Activated T-cell treated with anti-CD3 and anti-CD28 coated beads, Interleukin-2, amount 50 U/mL, for 4 hours (primary cell): ENCODE measurements around the gene GCA. TPM values are rescaled to one million over a fixed set of nuclear protein-coding genes. Genes with fewer than 3 reads are reported as not detected.
A peak's percentile ranks its signal among the peaks of the same experiment; 100 is the strongest.

Experiments
- ATAC-seq, 2 donors: fragments of 200-7000 bp; cut with Tn5 transposase; one replicate each; pipeline ENCODE4 v1.10.0; 2021
- DNase-seq: peaks from one replicate; pipeline ENCODE4 v3.0.0-alpha.2; 2020
- H3K27me3 Mint-ChIP-seq: one replicate; pipeline ENCODE4 v1.8.0; 2021; ENCODE audit warnings: low read depth, mixed read lengths
- H3K36me3 Mint-ChIP-seq: one replicate; pipeline ENCODE4 v1.8.0; 2022; ENCODE audit warnings: mixed read lengths; ENCODE audit not compliant: insufficient read depth
- H3K4me1 Mint-ChIP-seq: one replicate; pipeline ENCODE4 v1.8.0; 2021; ENCODE audit warnings: low read depth, mixed read lengths
- H3K4me3 Mint-ChIP-seq: one replicate; pipeline ENCODE4 v1.8.0; 2021; ENCODE audit warnings: mild to moderate bottlenecking, moderate library complexity, mixed read lengths
- H3K9me3 Mint-ChIP-seq: one replicate; pipeline ENCODE4 v1.8.0; 2021; ENCODE audit warnings: mixed read lengths
- total RNA-seq, 3 donors: library from RNA; stranded (reverse); gene quantifications; one replicate each; pipeline ENCODE4 v1.2.1, GENCODE V29; 2021

Gene GCA
- total RNA-seq, 3 donors from 2014 or later = 11.1 to 13.0 (median 11.8) TPM

- DNase-seq (no peak), ATAC-seq (no peak)
- peak overlapping the region; percentile 83 for H3K4me3 Mint-ChIP-seq
- H3K36me3 Mint-ChIP-seq = peaks cover 3% of the 10 kb centered on the region
- H3K27me3 Mint-ChIP-seq = no peaks in the 10 kb centered on the region
- H3K4me1 Mint-ChIP-seq = peaks cover 11% of the 10 kb centered on the region
- no peaks in the 10 kb centered on the region for H3K9me3 Mint-ChIP-seq
Measured at GRCh38 chr2:162344617-162344950, 652 bp downstream of the GCA start.

GRCh38 chr2:162365392-162365791 is 21.5 kb downstream of the GCA start:
- no peak for DNase-seq
- no peak for ATAC-seq
- Mint-ChIP-seq H3K27me3 (no peaks in the 10 kb centered on the region), H3K4me3 (no peak overlapping the region), H3K36me3 (no peaks in the 10 kb centered on the region), H3K9me3 (no peaks in the 10 kb centered on the region), H3K4me1 (no peaks in the 10 kb centered on the region)

- no peaks in the 10 kb centered on the region for H3K36me3 Mint-ChIP-seq
- no peaks in the 10 kb centered on the region for H3K4me1 Mint-ChIP-seq
- H3K4me3 Mint-ChIP-seq = no peak overlapping the region
- ATAC-seq = no peak
- no peaks in the 10 kb centered on the region for H3K27me3 Mint-ChIP-seq
- H3K9me3 Mint-ChIP-seq = no peaks in the 10 kb centered on the region
- DNase-seq = no peak
Measured at GRCh38 chr2:162368494-162368893, 24.6 kb downstream of the GCA start.

GRCh38 chr2:162369551-162369950 is 25.6 kb downstream of the GCA start:
- no peak for ATAC-seq

GRCh38 chr2:162370931-162371330 is 27.0 kb downstream of the GCA start:
- no peak for DNase-seq
- no peaks in the 10 kb centered on the region for H3K4me1 Mint-ChIP-seq
- no peaks in the 10 kb centered on the region for H3K36me3 Mint-ChIP-seq

More at GRCh38 chr2:162369551-162369950, 25.6 kb downstream of the GCA start:
- Mint-ChIP-seq H3K9me3 (no peaks in the 10 kb centered on the region), H3K4me1 (no peaks in the 10 kb centered on the region), H3K36me3 (no peaks in the 10 kb centered on the region), H3K27me3 (no peaks in the 10 kb centered on the region), H3K4me3 (no peak overlapping the region)
- DNase-seq = no peak

GRCh38 chr2:162372818-162373217 is 28.9 kb downstream of the GCA start:
- Mint-ChIP-seq H3K4me3 (no peak overlapping the region), H3K27me3 (peaks cover 4% of the 10 kb centered on the region), H3K4me1 (no peaks in the 10 kb centered on the region), H3K36me3 (no peaks in the 10 kb centered on the region), H3K9me3 (no peaks in the 10 kb centered on the region)
- no peak for ATAC-seq
- no peak for DNase-seq

More at GRCh38 chr2:162370931-162371330, 27.0 kb downstream of the GCA start:
- no peak for ATAC-seq
- Mint-ChIP-seq H3K9me3 (no peaks in the 10 kb centered on the region), H3K4me3 (no peak overlapping the region), H3K27me3 (peaks cover 4% of the 10 kb centered on the region)

GRCh38 chr2:162379719-162380580 is 36.0 kb downstream of the GCA start:
- Mint-ChIP-seq H3K36me3 (no peaks in the 10 kb centered on the region), H3K4me1 (no peaks in the 10 kb centered on the region), H3K9me3 (no peaks in the 10 kb centered on the region), H3K4me3 (peak overlapping the region; percentile 30), H3K27me3 (peaks cover 18% of the 10 kb centered on the region)
- no peak for DNase-seq
- ATAC-seq = no peak

GRCh38 chr2:162381851-162382250 is 37.9 kb downstream of the GCA start:
- ATAC-seq (no peak), DNase-seq (no peak)
- Mint-ChIP-seq H3K9me3 (no peaks in the 10 kb centered on the region), H3K4me1 (no peaks in the 10 kb centered on the region), H3K4me3 (no peak overlapping the region), H3K36me3 (no peaks in the 10 kb centered on the region), H3K27me3 (peaks cover 17% of the 10 kb centered on the region)

- Mint-ChIP-seq H3K9me3 (no peaks in the 10 kb centered on the region), H3K4me3 (no peak overlapping the region), H3K27me3 (peaks cover 17% of the 10 kb centered on the region), H3K36me3 (no peaks in the 10 kb centered on the region), H3K4me1 (no peaks in the 10 kb centered on the region)
- DNase-seq (no peak), ATAC-seq (no peak)
Measured at GRCh38 chr2:162382278-162382677, 38.3 kb downstream of the GCA start.

- H3K27me3 Mint-ChIP-seq = peaks cover 9% of the 10 kb centered on the region
- H3K4me3 Mint-ChIP-seq = no peak overlapping the region
- no peaks in the 10 kb centered on the region for H3K36me3 Mint-ChIP-seq
- ATAC-seq = no peak
- no peaks in the 10 kb centered on the region for H3K4me1 Mint-ChIP-seq
- H3K9me3 Mint-ChIP-seq = no peaks in the 10 kb centered on the region
- no peak for DNase-seq
Measured at GRCh38 chr2:162385536-162385935, 41.6 kb downstream of the GCA start.

GRCh38 chr2:162390801-162391200 is 46.9 kb downstream of the GCA start:
- ATAC-seq (no peak), DNase-seq (no peak)
- H3K9me3 Mint-ChIP-seq = no peaks in the 10 kb centered on the region
- no peaks in the 10 kb centered on the region for H3K36me3 Mint-ChIP-seq
- H3K4me3 Mint-ChIP-seq = no peak overlapping the region
- peaks cover 20% of the 10 kb centered on the region for H3K27me3 Mint-ChIP-seq
- no peaks in the 10 kb centered on the region for H3K4me1 Mint-ChIP-seq

- DNase-seq (no peak), ATAC-seq (no peak)
- H3K27me3 Mint-ChIP-seq = peaks cover 7% of the 10 kb centered on the region
- H3K4me3 Mint-ChIP-seq = no peak overlapping the region
- H3K36me3 Mint-ChIP-seq = no peaks in the 10 kb centered on the region
- no peaks in the 10 kb centered on the region for H3K9me3 Mint-ChIP-seq
- no peaks in the 10 kb centered on the region for H3K4me1 Mint-ChIP-seq
Measured at GRCh38 chr2:162400336-162400735, 56.4 kb downstream of the GCA start.

GRCh38 chr2:162401871-162402270 is 57.9 kb downstream of the GCA start:
- ATAC-seq (no peak), DNase-seq (no peak)
- Mint-ChIP-seq H3K27me3 (peaks cover 5% of the 10 kb centered on the region), H3K4me1 (no peaks in the 10 kb centered on the region), H3K4me3 (no peak overlapping the region), H3K36me3 (no peaks in the 10 kb centered on the region), H3K9me3 (no peaks in the 10 kb centered on the region)

- Mint-ChIP-seq H3K36me3 (no peaks in the 10 kb centered on the region), H3K9me3 (no peaks in the 10 kb centered on the region), H3K27me3 (peaks cover 11% of the 10 kb centered on the region), H3K4me1 (no peaks in the 10 kb centered on the region), H3K4me3 (no peak overlapping the region)
- no peak for DNase-seq
- no peak for ATAC-seq
Measured at GRCh38 chr2:162403884-162404283, 60.0 kb downstream of the GCA start.
